ENCODE results near the gene GMPR.

The GMPR gene

DNA sequence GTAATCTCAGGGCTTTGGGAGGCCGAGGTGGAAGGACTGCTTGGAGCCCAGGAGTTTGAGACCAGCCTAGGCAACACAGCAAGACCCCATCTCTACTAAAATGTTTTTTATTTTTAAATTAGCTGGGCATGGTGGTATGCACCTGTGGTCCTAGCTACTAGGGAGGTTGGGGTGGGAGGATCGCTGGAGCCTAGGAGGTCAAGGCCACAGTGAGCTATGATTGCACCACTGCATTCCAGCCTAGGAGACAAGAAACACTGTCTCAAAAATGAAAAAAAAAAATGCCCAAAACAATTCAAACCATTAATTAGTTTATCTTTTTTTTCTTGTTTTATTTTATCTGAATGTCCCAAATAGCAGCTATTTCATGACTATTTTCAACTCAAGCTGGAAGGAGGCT lies 85.8 kb downstream of the GMPR start:
- no peak for DNase-seq (ENCODE audit: low read depth, low spot score)
- TF ChIP-seq, protein P1, sequence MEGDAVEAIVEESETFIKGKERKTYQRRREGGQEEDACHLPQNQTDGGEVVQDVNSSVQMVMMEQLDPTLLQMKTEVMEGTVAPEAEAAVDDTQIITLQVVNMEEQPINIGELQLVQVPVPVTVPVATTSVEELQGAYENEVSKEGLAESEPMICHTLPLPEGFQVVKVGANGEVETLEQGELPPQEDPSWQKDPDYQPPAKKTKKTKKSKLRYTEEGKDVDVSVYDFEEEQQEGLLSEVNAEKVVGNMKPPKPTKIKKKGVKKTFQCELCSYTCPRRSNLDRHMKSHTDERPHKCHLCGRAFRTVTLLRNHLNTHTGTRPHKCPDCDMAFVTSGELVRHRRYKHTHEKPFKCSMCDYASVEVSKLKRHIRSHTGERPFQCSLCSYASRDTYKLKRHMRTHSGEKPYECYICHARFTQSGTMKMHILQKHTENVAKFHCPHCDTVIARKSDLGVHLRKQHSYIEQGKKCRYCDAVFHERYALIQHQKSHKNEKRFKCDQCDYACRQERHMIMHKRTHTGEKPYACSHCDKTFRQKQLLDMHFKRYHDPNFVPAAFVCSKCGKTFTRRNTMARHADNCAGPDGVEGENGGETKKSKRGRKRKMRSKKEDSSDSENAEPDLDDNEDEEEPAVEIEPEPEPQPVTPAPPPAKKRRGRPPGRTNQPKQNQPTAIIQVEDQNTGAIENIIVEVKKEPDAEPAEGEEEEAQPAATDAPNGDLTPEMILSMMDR (IDR thresholded peaks at IDR 0.05; ENCODE audit: low read depth, low read length): no peak
- in situ Hi-C loops (cut with HindIII; ENCODE audit: low sequenced_read_pairs): no loop called here
- H3K4me3 ChIP-seq (ENCODE audit: low read depth, low read length): no peak overlapping the region

DNA sequence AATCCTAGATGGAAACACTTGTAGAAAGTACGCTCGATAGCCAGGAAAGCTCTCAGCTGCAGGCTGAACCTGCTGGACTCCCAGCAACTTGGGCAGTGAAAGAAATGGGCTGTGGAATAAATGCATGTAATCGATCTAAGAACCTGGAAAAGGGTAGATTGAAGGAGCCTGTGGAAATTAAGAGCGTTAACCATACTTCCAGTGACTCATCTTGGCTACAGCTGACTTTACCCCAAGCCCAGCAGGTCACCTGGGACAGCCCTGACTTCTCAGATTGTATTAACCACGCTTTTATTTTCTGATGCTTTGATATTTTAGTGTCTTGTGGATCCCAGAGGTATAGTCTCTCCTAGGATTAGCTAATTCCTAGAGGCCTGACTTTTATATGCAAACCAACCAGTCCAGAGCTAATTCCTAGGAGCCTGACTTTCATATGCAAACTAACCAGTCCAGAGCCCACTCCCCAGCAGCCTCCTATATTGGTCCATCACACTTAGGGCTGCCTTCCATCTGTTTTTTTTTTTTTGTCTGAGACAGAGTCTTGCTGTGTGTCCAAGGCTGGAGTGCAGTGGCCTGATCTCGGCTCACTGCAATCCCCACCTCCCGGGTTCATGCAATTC lies 86.3 kb downstream of the GMPR start:
- peak; percentile 72 for DNase-seq (ENCODE audit: low read depth, low spot score)
- TF ChIP-seq, protein P1 (IDR thresholded peaks at IDR 0.05; ENCODE audit: low read depth, low read length): no peak
- H3K4me3 ChIP-seq (ENCODE audit: low read depth, low read length): no peak overlapping the region
- in situ Hi-C loops (cut with HindIII; ENCODE audit: low sequenced_read_pairs): no loop called here

GRCh38 chr6:16326531-16326930 lies 88.1 kb downstream of the GMPR start:
- in situ Hi-C loops (cut with HindIII; ENCODE audit: low sequenced_read_pairs): no loop called here
- TF ChIP-seq, protein P1 (IDR thresholded peaks at IDR 0.05; ENCODE audit: low read depth, low read length): no peak
- no peak for DNase-seq (ENCODE audit: low read depth, low spot score)
- no peak overlapping the region for H3K4me3 ChIP-seq (ENCODE audit: low read depth, low read length)

DNA sequence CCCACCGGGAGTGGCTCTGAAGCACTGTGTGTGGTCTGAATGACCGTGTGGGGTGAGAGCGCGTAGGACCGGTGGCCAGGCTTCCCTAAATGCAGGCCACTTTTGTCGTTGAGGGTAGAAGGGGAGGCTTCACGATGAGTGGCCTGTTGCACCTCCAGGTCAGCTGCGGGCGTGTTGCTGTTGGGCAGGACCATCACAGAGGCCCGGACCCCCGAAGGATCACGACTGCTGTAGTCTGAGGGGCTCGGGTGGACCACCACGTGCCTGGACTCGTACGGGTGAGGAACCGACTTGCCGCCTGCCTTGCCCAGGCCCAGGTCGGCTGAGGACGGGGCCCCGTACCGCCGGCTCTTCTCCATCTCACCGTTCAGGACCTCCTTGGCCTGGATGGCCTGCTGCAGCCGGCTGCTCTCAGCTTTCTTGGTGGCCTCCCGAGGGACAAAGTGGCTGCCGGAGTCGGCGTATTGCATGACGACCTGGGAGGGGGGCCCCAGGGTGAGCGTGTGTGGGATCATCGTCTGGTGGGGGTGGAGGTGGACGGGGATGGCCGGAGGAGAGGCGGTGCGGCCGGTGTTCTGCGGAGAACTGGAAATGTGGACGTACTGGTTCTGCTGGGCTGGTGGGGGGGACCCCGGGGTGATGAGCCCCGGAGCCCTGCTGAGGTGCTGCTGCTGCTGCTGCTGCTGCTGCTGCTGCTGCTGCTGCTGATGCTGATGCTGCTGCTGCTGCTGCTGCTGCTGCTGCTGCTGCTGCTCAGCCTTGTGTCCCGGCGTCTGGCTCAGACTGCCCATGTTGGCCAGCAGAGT lies 88.8 kb downstream of the GMPR start:
- H3K4me3 ChIP-seq (ENCODE audit: low read depth, low read length): no peak overlapping the region
- no peak for DNase-seq (ENCODE audit: low read depth, low spot score)
- in situ Hi-C loops (cut with HindIII; ENCODE audit: low sequenced_read_pairs): no loop called here
- TF ChIP-seq, protein P1 (IDR thresholded peaks at IDR 0.05; ENCODE audit: low read depth, low read length): no peak

DNA sequence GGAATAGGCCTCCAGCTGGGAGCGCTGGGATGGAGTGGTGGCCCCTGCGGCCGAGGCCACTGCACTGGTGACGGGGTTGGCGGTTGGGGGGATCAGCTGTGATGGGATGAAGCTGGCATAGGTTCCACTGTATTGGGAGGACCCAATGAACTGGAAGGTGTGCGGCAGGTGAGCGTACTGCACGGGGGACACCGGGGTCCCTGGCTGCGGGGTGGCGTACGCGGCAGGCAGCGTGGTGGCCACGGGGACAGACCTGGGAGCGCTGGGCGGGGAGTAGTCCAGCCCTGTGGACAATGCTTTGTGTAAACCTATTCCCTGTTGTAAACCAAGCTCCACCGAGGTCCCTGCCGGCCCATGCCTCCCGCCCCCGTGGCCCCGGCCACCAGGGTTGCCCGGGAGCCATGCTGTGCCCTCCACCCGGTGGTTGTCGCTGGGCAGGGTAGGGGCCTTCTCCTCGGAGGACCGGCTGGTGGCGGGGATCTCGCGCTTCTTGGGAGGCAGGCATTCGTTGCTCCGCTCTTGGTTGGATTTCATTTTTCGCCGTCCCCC lies 89.5 kb downstream of the GMPR start:
- TF ChIP-seq, protein P1 (IDR thresholded peaks at IDR 0.05; ENCODE audit: low read depth, low read length): no peak
- no peak overlapping the region for H3K4me3 ChIP-seq (ENCODE audit: low read depth, low read length)
- in situ Hi-C loops (cut with HindIII; ENCODE audit: low sequenced_read_pairs): no loop called here
- no peak for DNase-seq (ENCODE audit: low read depth, low spot score)

DNA sequence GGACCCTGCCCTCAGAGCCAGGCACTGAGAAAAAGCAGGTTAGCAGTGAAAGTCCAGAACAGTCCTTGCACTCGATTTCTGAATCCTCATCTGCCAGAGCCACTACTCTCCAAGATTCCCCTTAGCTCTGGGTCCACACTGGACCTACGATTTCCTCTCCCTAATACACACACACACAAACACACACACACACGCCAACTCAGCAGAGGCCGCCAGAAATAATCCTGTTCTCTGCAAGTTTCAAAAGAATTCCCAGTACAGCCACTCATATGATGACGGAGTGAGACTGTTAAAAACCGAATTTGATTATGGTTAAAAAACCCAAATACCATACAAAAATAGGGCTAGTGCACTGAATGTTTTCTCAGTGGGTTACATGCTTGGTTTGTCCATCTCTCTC lies 90.8 kb downstream of the GMPR start:
- no peak overlapping the region for H3K4me3 ChIP-seq (ENCODE audit: low read depth, low read length)
- in situ Hi-C loops (cut with HindIII; ENCODE audit: low sequenced_read_pairs): no loop called here
- DNase-seq (ENCODE audit: low read depth, low spot score): no peak
- TF ChIP-seq, protein P1 (IDR thresholded peaks at IDR 0.05; ENCODE audit: low read depth, low read length): no peak

Data from astrocyte of the spinal cord (primary cell).